ENCODE data around the gene FNDC1.

DNA sequence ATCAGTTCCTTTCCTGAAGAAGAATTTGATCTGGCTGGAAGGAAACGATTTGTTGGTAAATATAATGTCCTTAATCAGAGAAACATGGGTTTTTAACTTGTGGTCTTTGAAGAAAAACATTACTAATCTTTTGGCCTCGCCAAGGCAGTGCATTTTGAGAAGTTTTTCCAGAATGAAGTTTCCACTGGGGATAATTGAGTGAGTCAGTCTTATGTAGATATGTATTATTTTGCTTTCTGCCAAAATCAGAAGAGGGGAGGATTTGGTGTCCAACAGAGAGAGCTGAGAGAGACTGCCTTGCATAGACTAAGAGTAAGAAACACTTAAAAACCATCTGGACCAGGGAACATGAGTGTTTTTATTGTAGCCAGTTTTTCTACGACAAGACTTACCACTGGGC, 79.9 kb downstream of the FNDC1 start:
- no peak for TF ChIP-seq POLR2A (IDR thresholded peaks at IDR 0.05)
- TF ChIP-seq, protein P1, sequence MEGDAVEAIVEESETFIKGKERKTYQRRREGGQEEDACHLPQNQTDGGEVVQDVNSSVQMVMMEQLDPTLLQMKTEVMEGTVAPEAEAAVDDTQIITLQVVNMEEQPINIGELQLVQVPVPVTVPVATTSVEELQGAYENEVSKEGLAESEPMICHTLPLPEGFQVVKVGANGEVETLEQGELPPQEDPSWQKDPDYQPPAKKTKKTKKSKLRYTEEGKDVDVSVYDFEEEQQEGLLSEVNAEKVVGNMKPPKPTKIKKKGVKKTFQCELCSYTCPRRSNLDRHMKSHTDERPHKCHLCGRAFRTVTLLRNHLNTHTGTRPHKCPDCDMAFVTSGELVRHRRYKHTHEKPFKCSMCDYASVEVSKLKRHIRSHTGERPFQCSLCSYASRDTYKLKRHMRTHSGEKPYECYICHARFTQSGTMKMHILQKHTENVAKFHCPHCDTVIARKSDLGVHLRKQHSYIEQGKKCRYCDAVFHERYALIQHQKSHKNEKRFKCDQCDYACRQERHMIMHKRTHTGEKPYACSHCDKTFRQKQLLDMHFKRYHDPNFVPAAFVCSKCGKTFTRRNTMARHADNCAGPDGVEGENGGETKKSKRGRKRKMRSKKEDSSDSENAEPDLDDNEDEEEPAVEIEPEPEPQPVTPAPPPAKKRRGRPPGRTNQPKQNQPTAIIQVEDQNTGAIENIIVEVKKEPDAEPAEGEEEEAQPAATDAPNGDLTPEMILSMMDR (IDR thresholded peaks at IDR 0.05), result no peak
